PFSK-1 (cell line): ENCODE measurements around the gene KCNT2.

Experiments used
- FOXP2 ChIP-seq: optimal IDR thresholded peaks from 2 replicates; pipeline ENCODE3; 2011; ENCODE audit warnings: borderline replicate concordance, control low read depth, inconsistent platforms; ENCODE audit not compliant: insufficient read depth; ENCODE audit errors: extremely low read length, extremely low read depth
- POLR2AphosphoS5 ChIP-seq: IDR thresholded peaks from 2 replicates; pipeline ENCODE4 v1.6.1; 2012; ENCODE audit warnings: low read depth, mild to moderate bottlenecking, control low read depth, low read length, moderate library complexity
- SIN3A ChIP-seq: IDR thresholded peaks from 2 replicates; pipeline ENCODE4 v1.6.1; 2012; ENCODE audit warnings: mild to moderate bottlenecking, low read length, moderate library complexity, borderline replicate concordance; ENCODE audit not compliant: insufficient read depth
- TAF1 ChIP-seq: IDR thresholded peaks from 2 replicates; pipeline ENCODE4 v1.6.1; 2012; ENCODE audit warnings: low read length, control low read depth, borderline replicate concordance; ENCODE audit not compliant: insufficient read depth
- TF ChIP-seq, protein P1 (sequence below), 2 experiments: IDR thresholded peaks; 2 replicates each; pipeline versions ENCODE4 v1.6.1 to v1.8.0; 2011 to 2012; ENCODE audit warnings: low read depth in 2 of 2, low read length in 2 of 2, control low read depth in 1 of 2, inconsistent platforms in 1 of 2, mild to moderate bottlenecking in 1 of 2, moderate library complexity in 1 of 2; ENCODE audit not compliant: insufficient read depth in 1 of 2

KCNT2 gene

GRCh38 chr1:196229546-196229945 is 378.7 kb downstream of the KCNT2 start:
- TF ChIP-seq TAF1 (no peak), POLR2AphosphoS5 (no peak), SIN3A (no peak), FOXP2 (no peak)
- TF ChIP-seq, protein P1, sequence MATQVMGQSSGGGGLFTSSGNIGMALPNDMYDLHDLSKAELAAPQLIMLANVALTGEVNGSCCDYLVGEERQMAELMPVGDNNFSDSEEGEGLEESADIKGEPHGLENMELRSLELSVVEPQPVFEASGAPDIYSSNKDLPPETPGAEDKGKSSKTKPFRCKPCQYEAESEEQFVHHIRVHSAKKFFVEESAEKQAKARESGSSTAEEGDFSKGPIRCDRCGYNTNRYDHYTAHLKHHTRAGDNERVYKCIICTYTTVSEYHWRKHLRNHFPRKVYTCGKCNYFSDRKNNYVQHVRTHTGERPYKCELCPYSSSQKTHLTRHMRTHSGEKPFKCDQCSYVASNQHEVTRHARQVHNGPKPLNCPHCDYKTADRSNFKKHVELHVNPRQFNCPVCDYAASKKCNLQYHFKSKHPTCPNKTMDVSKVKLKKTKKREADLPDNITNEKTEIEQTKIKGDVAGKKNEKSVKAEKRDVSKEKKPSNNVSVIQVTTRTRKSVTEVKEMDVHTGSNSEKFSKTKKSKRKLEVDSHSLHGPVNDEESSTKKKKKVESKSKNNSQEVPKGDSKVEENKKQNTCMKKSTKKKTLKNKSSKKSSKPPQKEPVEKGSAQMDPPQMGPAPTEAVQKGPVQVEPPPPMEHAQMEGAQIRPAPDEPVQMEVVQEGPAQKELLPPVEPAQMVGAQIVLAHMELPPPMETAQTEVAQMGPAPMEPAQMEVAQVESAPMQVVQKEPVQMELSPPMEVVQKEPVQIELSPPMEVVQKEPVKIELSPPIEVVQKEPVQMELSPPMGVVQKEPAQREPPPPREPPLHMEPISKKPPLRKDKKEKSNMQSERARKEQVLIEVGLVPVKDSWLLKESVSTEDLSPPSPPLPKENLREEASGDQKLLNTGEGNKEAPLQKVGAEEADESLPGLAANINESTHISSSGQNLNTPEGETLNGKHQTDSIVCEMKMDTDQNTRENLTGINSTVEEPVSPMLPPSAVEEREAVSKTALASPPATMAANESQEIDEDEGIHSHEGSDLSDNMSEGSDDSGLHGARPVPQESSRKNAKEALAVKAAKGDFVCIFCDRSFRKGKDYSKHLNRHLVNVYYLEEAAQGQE (IDR thresholded peaks at IDR 0.05; ENCODE audit: insufficient read depth in 1 of 2, low read depth in 2 of 2, low read length in 2 of 2), result no peak

DNA sequence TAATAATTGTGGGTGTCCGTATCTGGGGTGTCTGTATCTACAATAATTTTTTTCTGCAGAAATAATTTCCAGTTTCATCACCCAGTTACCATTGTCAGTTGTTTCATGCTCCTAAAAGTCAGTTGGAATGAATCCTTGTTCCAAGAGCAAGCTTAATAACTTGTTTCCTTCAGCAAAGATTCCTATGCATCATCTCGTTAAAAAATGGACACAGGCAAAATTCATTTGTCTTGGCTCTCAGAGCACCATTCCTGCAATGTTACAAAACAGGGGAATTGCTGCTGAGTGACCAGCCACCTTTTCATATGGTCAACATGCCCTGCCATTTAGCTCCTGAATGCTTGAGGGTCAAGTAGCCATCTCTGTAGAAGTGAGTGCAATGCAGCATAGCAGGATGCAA is 393.4 kb downstream of the KCNT2 start:
- TF ChIP-seq TAF1 (no peak), SIN3A (no peak), FOXP2 (no peak), POLR2AphosphoS5 (no peak)
- TF ChIP-seq, protein P1 (IDR thresholded peaks at IDR 0.05; ENCODE audit: insufficient read depth in 1 of 2, low read depth in 2 of 2, low read length in 2 of 2), result no peak

GRCh38 chr1:196209983-196210382 is 398.3 kb downstream of the KCNT2 start:
- TF ChIP-seq FOXP2 (no peak), TAF1 (no peak), SIN3A (no peak), POLR2AphosphoS5 (no peak)
- TF ChIP-seq, protein P1 (IDR thresholded peaks at IDR 0.05; ENCODE audit: insufficient read depth in 1 of 2, low read depth in 2 of 2, low read length in 2 of 2), result no peak

DNA sequence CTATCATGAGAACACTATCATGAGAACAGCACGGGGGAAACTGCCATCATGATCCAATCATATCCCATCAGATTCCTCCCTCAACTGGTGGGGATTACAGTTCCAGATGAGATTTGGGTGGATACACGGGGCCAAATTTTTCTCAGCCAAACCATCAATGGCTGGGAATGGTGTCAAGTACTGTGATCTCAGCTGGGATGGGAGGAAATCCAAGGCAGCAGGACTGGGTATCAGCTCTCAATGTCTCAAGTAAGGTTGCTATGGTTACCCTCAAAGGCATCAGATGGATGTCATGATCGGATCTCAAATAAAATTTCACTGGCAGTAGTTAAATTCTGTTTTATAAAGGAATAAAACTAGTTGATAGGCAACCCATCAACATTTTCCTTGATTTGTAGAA is 399.0 kb downstream of the KCNT2 start:
- TF ChIP-seq SIN3A (no peak), FOXP2 (no peak), POLR2AphosphoS5 (no peak), TAF1 (no peak)
- TF ChIP-seq, protein P1 (IDR thresholded peaks at IDR 0.05; ENCODE audit: insufficient read depth in 1 of 2, low read depth in 2 of 2, low read length in 2 of 2), result no peak

DNA sequence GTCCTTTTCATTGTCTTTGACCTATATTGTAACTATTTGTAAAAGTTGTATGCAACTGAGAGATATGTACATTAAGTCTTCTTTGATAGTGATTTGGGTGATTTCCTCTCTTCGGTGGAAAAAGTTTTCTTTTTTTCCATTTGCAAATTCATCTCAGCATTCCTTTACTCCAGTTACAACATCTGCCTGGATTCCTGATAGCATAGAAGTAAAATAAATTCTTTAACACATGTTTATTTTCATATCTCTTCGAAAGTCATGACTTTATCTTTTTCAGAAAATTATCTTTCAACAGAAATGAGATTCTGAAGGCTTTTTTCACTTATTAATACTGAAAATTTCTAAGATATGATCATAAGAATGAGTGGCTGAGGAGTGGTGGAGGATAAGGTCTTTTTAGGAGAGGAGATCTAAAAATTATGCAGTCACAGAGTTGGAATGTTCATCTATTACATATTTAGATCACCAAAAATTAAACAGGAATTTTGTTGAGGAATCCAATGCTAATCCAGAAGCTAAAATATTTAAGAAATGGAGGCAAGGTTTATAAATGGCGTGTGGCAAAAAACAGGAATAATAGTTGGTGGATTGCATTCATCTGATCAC is 400.5 kb downstream of the KCNT2 start:
- TF ChIP-seq, protein P1 (IDR thresholded peaks at IDR 0.05; ENCODE audit: insufficient read depth in 1 of 2, low read depth in 2 of 2, low read length in 2 of 2), result no peak
- TF ChIP-seq FOXP2, result no peak
- no peak for TF ChIP-seq SIN3A
- no peak for TF ChIP-seq TAF1
- no peak for TF ChIP-seq POLR2AphosphoS5
